Measurements from ENCODE around the gene CD69.

CD69 gene

DNA sequence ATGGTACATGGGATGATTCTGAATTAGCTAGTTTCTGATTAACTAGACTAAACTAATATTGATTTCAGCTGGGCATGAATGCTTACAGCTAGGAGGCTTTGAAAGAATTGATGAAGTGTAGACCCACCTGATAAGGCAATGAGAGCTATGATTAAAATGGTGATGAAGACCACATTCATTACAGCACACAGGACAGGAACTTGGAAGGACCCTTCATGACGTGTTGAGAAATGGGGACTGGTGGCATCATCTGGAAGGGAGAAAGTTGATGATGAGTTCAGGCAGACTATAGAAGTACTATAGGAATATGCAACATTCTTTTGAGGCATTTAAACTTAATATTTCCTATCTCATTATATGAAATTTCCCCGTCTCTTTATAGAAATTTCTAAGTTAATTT lies 4.5 kb downstream of the CD69 start:
- TF ChIP-seq CREB1 (IDR thresholded peaks at IDR 0.05; ENCODE audit: low read depth) = no peak
- TF ChIP-seq EGR1 (IDR thresholded peaks at IDR 0.05) = no peak
- TF ChIP-seq ZBTB7A (IDR thresholded peaks at IDR 0.05; ENCODE audit: low read depth) = no peak
- no peak for TF ChIP-seq TCF12 (IDR thresholded peaks at IDR 0.05; ENCODE audit: low read depth)
- no peak for TF ChIP-seq FOXM1 (IDR thresholded peaks at IDR 0.05; ENCODE audit: borderline replicate concordance, low read depth)
- no peak for TF ChIP-seq RAD21 (IDR thresholded peaks at IDR 0.05; ENCODE audit: low read depth)
- TF ChIP-seq REST (IDR thresholded peaks at IDR 0.05; ENCODE audit: low read depth) = no peak
- TF ChIP-seq EP300 (IDR thresholded peaks at IDR 0.05; ENCODE audit: borderline replicate concordance) = no peak
- TF ChIP-seq CEBPB (IDR thresholded peaks at IDR 0.05) = no peak
- no peak for TF ChIP-seq NFIC (IDR thresholded peaks at IDR 0.05)
- TF ChIP-seq TAF1 (IDR thresholded peaks at IDR 0.05; ENCODE audit: low read depth) = no peak
- TF ChIP-seq TEAD4 (IDR thresholded peaks at IDR 0.05) = no peak
- TF ChIP-seq, protein P1, sequence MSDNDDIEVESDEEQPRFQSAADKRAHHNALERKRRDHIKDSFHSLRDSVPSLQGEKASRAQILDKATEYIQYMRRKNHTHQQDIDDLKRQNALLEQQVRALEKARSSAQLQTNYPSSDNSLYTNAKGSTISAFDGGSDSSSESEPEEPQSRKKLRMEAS (IDR thresholded peaks at IDR 0.05) = no peak
- no peak for TF ChIP-seq USF1 (IDR thresholded peaks at IDR 0.05)

DNA sequence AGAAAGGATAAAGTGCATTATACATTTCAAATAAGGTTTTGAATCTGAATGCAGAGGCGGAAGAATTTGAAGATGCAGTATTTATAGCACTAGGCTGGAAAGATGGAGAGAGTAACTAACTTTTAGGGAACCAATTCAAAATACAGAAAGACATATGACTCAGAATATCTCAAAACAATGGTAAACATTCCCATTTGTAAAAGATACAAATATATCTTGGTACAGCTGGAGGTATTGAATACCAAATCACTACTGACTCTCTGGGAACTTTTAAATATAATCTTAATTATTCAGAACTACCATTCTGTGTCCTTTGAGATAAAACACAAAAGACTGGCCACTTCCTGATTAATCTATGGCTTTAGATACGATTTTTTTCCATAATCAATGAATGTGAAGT lies 5.1 kb downstream of the CD69 start:
- TF ChIP-seq FOXM1 (IDR thresholded peaks at IDR 0.05; ENCODE audit: borderline replicate concordance, low read depth) (no peak), YY1 (IDR thresholded peaks at IDR 0.05; ENCODE audit: low read depth) (no peak), TEAD4 (IDR thresholded peaks at IDR 0.05) (no peak), USF1 (IDR thresholded peaks at IDR 0.05) (no peak), CREB1 (IDR thresholded peaks at IDR 0.05; ENCODE audit: low read depth) (no peak), RAD21 (IDR thresholded peaks at IDR 0.05; ENCODE audit: low read depth) (no peak), CEBPB (IDR thresholded peaks at IDR 0.05) (no peak), ZBTB7A (IDR thresholded peaks at IDR 0.05; ENCODE audit: low read depth) (no peak), REST (IDR thresholded peaks at IDR 0.05; ENCODE audit: low read depth) (no peak), NFIC (IDR thresholded peaks at IDR 0.05) (no peak), EGR1 (IDR thresholded peaks at IDR 0.05) (no peak), EP300 (IDR thresholded peaks at IDR 0.05; ENCODE audit: borderline replicate concordance) (no peak)
- TF ChIP-seq, protein P1 (IDR thresholded peaks at IDR 0.05) = no peak

- TF ChIP-seq TCF12 (IDR thresholded peaks at IDR 0.05; ENCODE audit: low read depth) = no peak
- TF ChIP-seq YY1 (IDR thresholded peaks at IDR 0.05; ENCODE audit: low read depth) = no peak
- TF ChIP-seq CREB1 (IDR thresholded peaks at IDR 0.05; ENCODE audit: low read depth) = no peak
- no peak for TF ChIP-seq CEBPB (IDR thresholded peaks at IDR 0.05)
- no peak for TF ChIP-seq FOXM1 (IDR thresholded peaks at IDR 0.05; ENCODE audit: borderline replicate concordance, low read depth)
- TF ChIP-seq EP300 (IDR thresholded peaks at IDR 0.05; ENCODE audit: borderline replicate concordance) = no peak
- no peak for TF ChIP-seq REST (IDR thresholded peaks at IDR 0.05; ENCODE audit: low read depth)
- no peak for TF ChIP-seq EGR1 (IDR thresholded peaks at IDR 0.05)
- TF ChIP-seq TAF1 (IDR thresholded peaks at IDR 0.05; ENCODE audit: low read depth) = no peak
- TF ChIP-seq RAD21 (IDR thresholded peaks at IDR 0.05; ENCODE audit: low read depth) = no peak
- TF ChIP-seq NFIC (IDR thresholded peaks at IDR 0.05) = no peak
- TF ChIP-seq, protein P1 (IDR thresholded peaks at IDR 0.05) = no peak
- no peak for TF ChIP-seq TEAD4 (IDR thresholded peaks at IDR 0.05)
- no peak for TF ChIP-seq ZBTB7A (IDR thresholded peaks at IDR 0.05; ENCODE audit: low read depth)
- TF ChIP-seq USF1 (IDR thresholded peaks at IDR 0.05) = no peak
Observed at GRCh38 chr12:9755035-9755434, 5.7 kb downstream of the CD69 start.

All from Ishikawa (cell line).